Fibroblast of lung (primary cell): ENCODE results near the gene TEX2. TPM values are rescaled to one million over a fixed set of nuclear protein-coding genes. Genes with fewer than 3 reads are reported as not detected.
A peak's percentile ranks its signal among the peaks of the same experiment; 100 is the strongest.

Source experiments
- DNase-seq, 2 donors: peaks; one replicate each; pipeline versions ENCODE4 v3.0.0 to v3.0.0-alpha.2; 2010; ENCODE audit warnings: low read depth in 2 of 2
- H2AFZ ChIP-seq: 2 replicates; pipeline ENCODE4 v1.5.1; 2012; ENCODE audit warnings: low read length, control low read depth, inconsistent platforms
- H3K27ac ChIP-seq: 2 replicates; pipeline ENCODE4 v1.5.1; 2011; ENCODE audit warnings: low read length, control low read depth; ENCODE audit not compliant: insufficient read depth
- H3K27me3 ChIP-seq: 2 replicates; pipeline ENCODE4 v1.5.1; 2011; ENCODE audit warnings: mild to moderate bottlenecking, low read length; ENCODE audit not compliant: control insufficient read depth, insufficient read depth
- H3K36me3 ChIP-seq: 2 replicates; pipeline ENCODE4 v1.5.1; 2011; ENCODE audit warnings: low read length; ENCODE audit not compliant: control insufficient read depth, insufficient read depth
- H3K4me1 ChIP-seq: 2 replicates; pipeline ENCODE4 v1.5.1; 2011; ENCODE audit warnings: low read length; ENCODE audit not compliant: control insufficient read depth, insufficient read depth; ENCODE audit errors: extremely low read depth
- H3K4me2 ChIP-seq: 2 replicates; pipeline ENCODE4 v1.5.1; 2011; ENCODE audit warnings: low read length, control low read depth; ENCODE audit not compliant: insufficient read depth; ENCODE audit errors: extremely low read depth
- H3K4me3 ChIP-seq, 4 experiments: fragments of 200-600 bp in 1 of 4; sonication (generic) in 1 of 4; replicated peaks in 1 of 4; 2 replicates each; pipeline ENCODE4 v1.5.1; 2011 to 2016; ENCODE audit warnings: low read length in 4 of 4, low read depth in 3 of 4, mild to moderate bottlenecking in 3 of 4, control low read depth in 2 of 4, inconsistent platforms in 1 of 4, mixed read lengths in 1 of 4; ENCODE audit not compliant: insufficient read depth in 1 of 4; ENCODE audit errors: control extremely low read depth in 1 of 4
- H3K79me2 ChIP-seq: 2 replicates; pipeline ENCODE4 v1.5.1; 2012; ENCODE audit warnings: mild to moderate bottlenecking, low read length, inconsistent platforms; ENCODE audit not compliant: control insufficient read depth, insufficient read depth
- H3K9ac ChIP-seq: 2 replicates; pipeline ENCODE4 v1.5.1; 2011; ENCODE audit warnings: mild to moderate bottlenecking, low read length, control low read depth; ENCODE audit not compliant: insufficient read depth
- H3K9me3 ChIP-seq: 2 replicates; pipeline ENCODE4 v1.5.1; 2012; ENCODE audit warnings: low read depth, low read length; ENCODE audit not compliant: control insufficient read depth, insufficient read depth
- H4K20me1 ChIP-seq: 2 replicates; pipeline ENCODE4 v1.5.1; 2011; ENCODE audit warnings: low read length; ENCODE audit not compliant: control insufficient read depth, insufficient read depth; ENCODE audit errors: extremely low read depth
- EZH2 ChIP-seq: IDR thresholded peaks from 2 replicates; pipeline ENCODE4 v1.5.1; 2012; ENCODE audit warnings: low read length, control low read depth, mild to moderate bottlenecking; ENCODE audit errors: missing control alignments
- polyA plus RNA-seq, 2 donors: library from polyadenylated mRNA; depleted of rRNA in 1 of 2; stranded (reverse) in 1 of 2; unstranded in 1 of 2; fragments of >200 nt; gene quantifications; 2 replicates each; pipeline ENCODE4 v1.2.1, GENCODE V29; 2011 to 2012; ENCODE audit warnings: missing spikeins in 1 of 2
- total RNA-seq: library from RNA; depleted of rRNA; stranded (reverse); fragments of >200 nt; gene quantifications from 2 replicates; pipeline ENCODE4 v1.2.1, GENCODE V29; 2014
- TF ChIP-seq, protein P1 (sequence below), 2 donors: IDR thresholded peaks in 1 of 2; conservative IDR thresholded peaks in 1 of 2; 1 replicate in 1 of 2; 2 replicates in 1 of 2; pipeline ENCODE4 v1.5.1; 2011 to 2012; ENCODE audit warnings: low read length in 2 of 2, control low read depth in 1 of 2, inconsistent platforms in 1 of 2, low read depth in 1 of 2, mild to moderate bottlenecking in 1 of 2

The TEX2 gene
- total and polyA plus RNA-seq, 2 donors (not counting 1 experiment from before 2014, with no cell fraction given): 18.6 to 33.4 TPM

DNA sequence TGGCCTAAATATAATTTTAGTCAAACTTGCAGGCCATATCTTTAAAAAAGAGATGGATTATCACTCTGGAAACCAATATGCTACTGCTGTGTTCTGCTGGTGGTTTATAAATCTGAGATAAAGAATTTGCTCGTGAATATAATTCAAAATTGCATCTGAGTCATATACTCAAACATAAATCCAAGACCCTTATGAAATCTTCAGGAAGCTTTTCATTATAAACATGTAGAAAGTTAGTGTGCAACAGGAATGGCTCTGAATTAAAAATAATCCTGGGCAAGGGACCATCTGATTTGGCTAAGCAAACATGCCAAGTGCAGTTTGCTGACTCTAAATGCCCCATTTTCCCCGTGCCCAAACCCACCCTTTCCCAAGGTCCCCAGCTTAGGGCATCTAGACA lies 57.3 kb downstream of the TEX2 start:
- no peaks in the 10 kb centered on the region for H3K27me3 ChIP-seq
- no peaks in the 10 kb centered on the region for H3K36me3 ChIP-seq
- DNase-seq: peak in 1 of 2 donors; percentile 39
- TF ChIP-seq, protein P1, sequence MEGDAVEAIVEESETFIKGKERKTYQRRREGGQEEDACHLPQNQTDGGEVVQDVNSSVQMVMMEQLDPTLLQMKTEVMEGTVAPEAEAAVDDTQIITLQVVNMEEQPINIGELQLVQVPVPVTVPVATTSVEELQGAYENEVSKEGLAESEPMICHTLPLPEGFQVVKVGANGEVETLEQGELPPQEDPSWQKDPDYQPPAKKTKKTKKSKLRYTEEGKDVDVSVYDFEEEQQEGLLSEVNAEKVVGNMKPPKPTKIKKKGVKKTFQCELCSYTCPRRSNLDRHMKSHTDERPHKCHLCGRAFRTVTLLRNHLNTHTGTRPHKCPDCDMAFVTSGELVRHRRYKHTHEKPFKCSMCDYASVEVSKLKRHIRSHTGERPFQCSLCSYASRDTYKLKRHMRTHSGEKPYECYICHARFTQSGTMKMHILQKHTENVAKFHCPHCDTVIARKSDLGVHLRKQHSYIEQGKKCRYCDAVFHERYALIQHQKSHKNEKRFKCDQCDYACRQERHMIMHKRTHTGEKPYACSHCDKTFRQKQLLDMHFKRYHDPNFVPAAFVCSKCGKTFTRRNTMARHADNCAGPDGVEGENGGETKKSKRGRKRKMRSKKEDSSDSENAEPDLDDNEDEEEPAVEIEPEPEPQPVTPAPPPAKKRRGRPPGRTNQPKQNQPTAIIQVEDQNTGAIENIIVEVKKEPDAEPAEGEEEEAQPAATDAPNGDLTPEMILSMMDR (conservative IDR thresholded peaks at IDR 0.05 in 1 of 2, IDR thresholded peaks at IDR 0.05 in 1 of 2; ENCODE audit: low read depth in 1 of 2, low read length in 2 of 2): no peak
- no peak for TF ChIP-seq EZH2
- H4K20me1 ChIP-seq: no peaks in the 10 kb centered on the region
- H3K4me3 ChIP-seq: no peak overlapping the region
- no peaks in the 10 kb centered on the region for H3K9me3 ChIP-seq
- no peak overlapping the region for H3K27ac ChIP-seq
- no peak overlapping the region for H2AFZ ChIP-seq
- no peak overlapping the region for H3K9ac ChIP-seq
- H3K4me2 ChIP-seq: no peak overlapping the region
- peaks cover 6% of the 10 kb centered on the region for H3K4me1 ChIP-seq
- no peaks in the 10 kb centered on the region for H3K79me2 ChIP-seq

DNA sequence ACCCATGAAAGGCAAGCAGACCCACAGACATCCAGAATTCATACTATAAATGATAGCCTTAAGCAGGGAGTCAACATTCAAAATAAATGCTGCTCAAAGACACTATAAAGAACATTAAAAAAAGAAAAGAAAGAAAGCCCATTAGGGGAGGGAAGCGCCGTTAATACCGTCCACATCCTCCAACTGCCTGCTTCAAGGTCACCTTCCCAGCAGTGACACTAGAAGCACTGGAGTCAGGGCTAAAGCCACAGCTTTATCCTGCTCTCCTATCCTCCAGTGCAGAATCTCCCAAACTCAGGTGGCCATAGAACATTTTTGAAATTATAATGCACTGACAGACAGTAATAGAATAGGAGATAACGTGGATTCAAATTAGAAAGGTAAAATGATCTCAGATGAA lies 59.4 kb downstream of the TEX2 start:
- no peak overlapping the region for H2AFZ ChIP-seq
- H3K4me3 ChIP-seq: no peak overlapping the region
- H3K27me3 ChIP-seq: no peaks in the 10 kb centered on the region
- peaks cover 9% of the 10 kb centered on the region for H3K4me1 ChIP-seq
- no peaks in the 10 kb centered on the region for H3K36me3 ChIP-seq
- no peak overlapping the region for H3K9ac ChIP-seq
- no peak overlapping the region for H3K27ac ChIP-seq
- no peak for TF ChIP-seq EZH2
- TF ChIP-seq, protein P1 (conservative IDR thresholded peaks at IDR 0.05 in 1 of 2, IDR thresholded peaks at IDR 0.05 in 1 of 2; ENCODE audit: low read depth in 1 of 2, low read length in 2 of 2): no peak
- no peaks in the 10 kb centered on the region for H3K79me2 ChIP-seq
- no peaks in the 10 kb centered on the region for H3K9me3 ChIP-seq
- DNase-seq: no peak
- no peaks in the 10 kb centered on the region for H4K20me1 ChIP-seq
- H3K4me2 ChIP-seq: no peak overlapping the region

DNA sequence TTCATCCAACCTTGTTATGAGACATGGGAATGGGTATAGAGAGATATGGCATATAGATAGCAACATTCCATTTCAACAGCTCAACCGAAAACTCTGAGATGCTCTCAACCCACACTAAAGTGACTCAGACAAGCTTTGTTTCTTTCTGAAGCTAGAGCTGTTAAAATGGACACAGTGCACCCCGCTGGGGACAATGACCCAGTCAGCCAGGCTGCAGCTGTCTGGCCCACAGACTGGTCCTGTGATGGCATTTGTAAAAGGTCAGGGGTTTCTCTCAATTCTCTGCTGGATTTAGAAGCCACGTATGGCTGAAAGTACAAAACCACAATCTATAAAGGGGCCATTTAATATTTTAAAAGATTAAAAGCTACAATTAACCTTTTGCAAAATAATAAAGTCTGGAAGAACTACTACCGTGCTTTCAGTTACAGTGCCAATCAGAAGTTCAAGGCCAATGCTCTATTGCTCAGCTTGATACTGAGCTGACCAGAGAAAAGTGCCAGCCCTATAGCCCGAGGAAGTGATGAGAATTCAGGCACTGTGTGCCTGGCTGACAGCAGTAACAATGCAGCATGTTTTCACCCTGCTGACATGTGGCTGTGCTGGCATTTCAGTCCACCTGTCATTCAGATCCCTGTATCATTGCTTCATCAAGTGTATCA lies 60.2 kb downstream of the TEX2 start:
- H4K20me1 ChIP-seq: no peaks in the 10 kb centered on the region
- no peak overlapping the region for H3K27ac ChIP-seq
- no peaks in the 10 kb centered on the region for H3K36me3 ChIP-seq
- no peaks in the 10 kb centered on the region for H3K79me2 ChIP-seq
- no peak overlapping the region for H3K4me2 ChIP-seq
- no peak overlapping the region for H3K9ac ChIP-seq
- no peaks in the 10 kb centered on the region for H3K27me3 ChIP-seq
- H2AFZ ChIP-seq: no peak overlapping the region
- TF ChIP-seq, protein P1 (conservative IDR thresholded peaks at IDR 0.05 in 1 of 2, IDR thresholded peaks at IDR 0.05 in 1 of 2; ENCODE audit: low read depth in 1 of 2, low read length in 2 of 2): no peak
- TF ChIP-seq EZH2: no peak
- H3K4me1 ChIP-seq: peaks cover 9% of the 10 kb centered on the region
- peak in 1 of 2 donors; percentile 91 for DNase-seq
- no peak overlapping the region for H3K4me3 ChIP-seq
- no peaks in the 10 kb centered on the region for H3K9me3 ChIP-seq
